Fibroblast of lung (primary cell): ENCODE measurements around the gene LRG1.

Source experiments
- CTCF ChIP-seq, 2 donors: IDR thresholded peaks in 1 of 2; conservative IDR thresholded peaks in 1 of 2; 1 replicate in 1 of 2; 2 replicates in 1 of 2; pipeline ENCODE4 v1.5.1; 2011 to 2012; ENCODE audit warnings: low read length in 2 of 2, control low read depth in 1 of 2, inconsistent platforms in 1 of 2, low read depth in 1 of 2, mild to moderate bottlenecking in 1 of 2
- EZH2 ChIP-seq: IDR thresholded peaks from 2 replicates; pipeline ENCODE4 v1.5.1; 2012; ENCODE audit warnings: low read length, control low read depth, mild to moderate bottlenecking; ENCODE audit errors: missing control alignments

GRCh38 chr19:4582980-4583842 is 43.4 kb upstream of the LRG1 start:
- no peak for TF ChIP-seq CTCF (conservative IDR thresholded peaks at IDR 0.05 in 1 of 2, IDR thresholded peaks at IDR 0.05 in 1 of 2; ENCODE audit: low read depth in 1 of 2, low read length in 2 of 2)
- no peak for TF ChIP-seq EZH2
